ENCODE measurements around the gene TSHZ3. TPM values are rescaled to one million over a fixed set of nuclear protein-coding genes. Genes with fewer than 3 reads are reported as not detected.

Gene TSHZ3
- total and polyA plus RNA-seq, 12 donors: 2.6 to 9.3 (median 7.8) TPM

DNA sequence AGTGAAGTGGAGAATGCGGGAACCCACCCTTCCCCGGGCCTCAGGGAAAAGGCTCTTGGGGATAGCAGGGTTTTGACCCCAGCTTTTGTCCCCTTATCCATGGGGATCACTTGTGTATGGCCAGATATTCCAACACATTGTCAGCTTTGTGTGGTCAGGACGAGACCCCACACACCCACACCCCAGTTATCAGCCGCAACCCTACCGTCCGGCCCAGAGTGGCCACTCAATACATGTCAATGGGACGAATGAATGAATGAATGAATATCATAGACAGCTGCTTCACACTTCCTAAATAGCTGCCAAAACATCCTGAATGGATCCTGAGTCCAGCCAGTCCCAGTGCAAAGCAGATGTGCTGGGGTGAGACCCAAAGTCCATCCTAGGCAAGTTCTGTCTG is 64.6 kb downstream of the TSHZ3 start:
- no peak overlapping the region for H3K4me3 ChIP-seq
- intact Hi-C loops (cut with DNase I): no loop called here
- WGBS, 4 donors: 87 to 96% (median 95%) methylated on average over 7 of the region's 7 CpGs
- H3K9me3 ChIP-seq (replicated peaks in 1 of 3): no peaks in the 10 kb centered on the region
- H3K27me3 ChIP-seq: no peaks in the 10 kb centered on the region
- no peak overlapping the region for H3K27ac ChIP-seq
- no peaks in the 10 kb centered on the region for H3K36me3 ChIP-seq (replicated peaks in 1 of 2)
- TF ChIP-seq POLR2A (IDR thresholded peaks at IDR 0.05): no peak
- TF ChIP-seq, protein P1, sequence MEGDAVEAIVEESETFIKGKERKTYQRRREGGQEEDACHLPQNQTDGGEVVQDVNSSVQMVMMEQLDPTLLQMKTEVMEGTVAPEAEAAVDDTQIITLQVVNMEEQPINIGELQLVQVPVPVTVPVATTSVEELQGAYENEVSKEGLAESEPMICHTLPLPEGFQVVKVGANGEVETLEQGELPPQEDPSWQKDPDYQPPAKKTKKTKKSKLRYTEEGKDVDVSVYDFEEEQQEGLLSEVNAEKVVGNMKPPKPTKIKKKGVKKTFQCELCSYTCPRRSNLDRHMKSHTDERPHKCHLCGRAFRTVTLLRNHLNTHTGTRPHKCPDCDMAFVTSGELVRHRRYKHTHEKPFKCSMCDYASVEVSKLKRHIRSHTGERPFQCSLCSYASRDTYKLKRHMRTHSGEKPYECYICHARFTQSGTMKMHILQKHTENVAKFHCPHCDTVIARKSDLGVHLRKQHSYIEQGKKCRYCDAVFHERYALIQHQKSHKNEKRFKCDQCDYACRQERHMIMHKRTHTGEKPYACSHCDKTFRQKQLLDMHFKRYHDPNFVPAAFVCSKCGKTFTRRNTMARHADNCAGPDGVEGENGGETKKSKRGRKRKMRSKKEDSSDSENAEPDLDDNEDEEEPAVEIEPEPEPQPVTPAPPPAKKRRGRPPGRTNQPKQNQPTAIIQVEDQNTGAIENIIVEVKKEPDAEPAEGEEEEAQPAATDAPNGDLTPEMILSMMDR (IDR thresholded peaks at IDR 0.05): no peak
- peaks cover 0 to 6% of the 10 kb centered on the region in 2 donors for H3K4me1 ChIP-seq (replicated peaks in 1 of 2)
- no peak for DNase-seq

DNA sequence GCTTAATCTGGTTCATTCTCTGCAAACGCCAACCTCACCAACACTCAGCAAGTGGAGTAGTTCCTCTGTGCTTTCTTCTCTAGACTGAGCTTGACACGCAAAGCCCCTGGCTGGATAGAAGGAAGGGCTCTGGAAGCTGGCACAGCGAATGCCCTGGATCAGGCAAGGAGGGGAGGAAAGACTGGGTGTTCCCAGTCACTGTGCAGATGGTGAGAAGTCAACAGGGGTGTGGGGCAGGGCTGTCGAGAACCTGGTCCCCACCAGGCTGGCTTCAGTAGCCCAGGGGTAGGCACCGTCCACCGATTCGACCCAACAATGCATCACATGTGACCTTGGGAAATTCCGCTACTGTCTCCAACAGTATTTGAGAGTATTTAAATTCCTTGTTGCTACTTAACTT is 65.5 kb downstream of the TSHZ3 start:
- no peaks in the 10 kb centered on the region for H3K27me3 ChIP-seq
- intact Hi-C loops (cut with DNase I): no loop called here

DNA sequence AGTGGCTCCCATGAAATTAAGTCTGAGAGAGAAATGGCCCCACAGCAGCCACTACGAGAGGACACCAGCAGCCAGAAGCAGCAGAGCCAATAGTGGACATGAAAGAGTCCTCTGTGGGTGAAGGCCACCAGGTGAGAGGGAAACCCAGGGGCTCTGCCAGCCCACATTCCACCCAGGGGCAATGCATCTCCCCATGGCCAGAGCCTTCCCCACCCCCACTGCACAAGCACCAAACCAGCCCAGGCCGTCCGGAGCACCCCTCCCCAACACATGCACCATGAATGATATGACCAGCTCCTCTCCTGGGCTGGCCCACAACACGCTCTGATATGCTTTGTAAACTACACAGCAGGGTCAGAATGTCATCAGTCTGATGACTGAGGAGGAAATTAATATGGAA is 66.9 kb downstream of the TSHZ3 start:
- Histone ChIP-seq H3K4me3 (no peak overlapping the region), H3K27ac (no peak overlapping the region), H3K9me3 (replicated peaks in 1 of 3) (no peaks in the 10 kb centered on the region), H3K4me1 (replicated peaks in 1 of 2) (peaks cover 0 to 6% of the 10 kb centered on the region in 2 donors), H3K36me3 (replicated peaks in 1 of 2) (no peaks in the 10 kb centered on the region), H3K27me3 (no peaks in the 10 kb centered on the region)
- intact Hi-C loops (cut with DNase I): no loop called here
- WGBS, 4 donors: 82 to 89% (median 85%) methylated on average over 2 to 4 of the region's 4 CpGs
- DNase-seq: no peak
- TF ChIP-seq POLR2A (IDR thresholded peaks at IDR 0.05): no peak
- TF ChIP-seq, protein P1 (IDR thresholded peaks at IDR 0.05): no peak

More for the DNA sequence above, 65.5 kb downstream of the TSHZ3 start:
- Histone ChIP-seq H3K4me3 (no peak overlapping the region), H3K9me3 (replicated peaks in 1 of 3) (no peaks in the 10 kb centered on the region), H3K36me3 (replicated peaks in 1 of 2) (no peaks in the 10 kb centered on the region), H3K27ac (no peak overlapping the region), H3K4me1 (replicated peaks in 1 of 2) (peaks cover 0 to 6% of the 10 kb centered on the region in 2 donors)
- TF ChIP-seq, protein P1 (IDR thresholded peaks at IDR 0.05): no peak
- TF ChIP-seq POLR2A (IDR thresholded peaks at IDR 0.05): no peak
- 91 to 93% (median 92%) methylated on average over 7 to 8 of the region's 8 CpGs for WGBS, 4 donors
- no peak for DNase-seq

DNA sequence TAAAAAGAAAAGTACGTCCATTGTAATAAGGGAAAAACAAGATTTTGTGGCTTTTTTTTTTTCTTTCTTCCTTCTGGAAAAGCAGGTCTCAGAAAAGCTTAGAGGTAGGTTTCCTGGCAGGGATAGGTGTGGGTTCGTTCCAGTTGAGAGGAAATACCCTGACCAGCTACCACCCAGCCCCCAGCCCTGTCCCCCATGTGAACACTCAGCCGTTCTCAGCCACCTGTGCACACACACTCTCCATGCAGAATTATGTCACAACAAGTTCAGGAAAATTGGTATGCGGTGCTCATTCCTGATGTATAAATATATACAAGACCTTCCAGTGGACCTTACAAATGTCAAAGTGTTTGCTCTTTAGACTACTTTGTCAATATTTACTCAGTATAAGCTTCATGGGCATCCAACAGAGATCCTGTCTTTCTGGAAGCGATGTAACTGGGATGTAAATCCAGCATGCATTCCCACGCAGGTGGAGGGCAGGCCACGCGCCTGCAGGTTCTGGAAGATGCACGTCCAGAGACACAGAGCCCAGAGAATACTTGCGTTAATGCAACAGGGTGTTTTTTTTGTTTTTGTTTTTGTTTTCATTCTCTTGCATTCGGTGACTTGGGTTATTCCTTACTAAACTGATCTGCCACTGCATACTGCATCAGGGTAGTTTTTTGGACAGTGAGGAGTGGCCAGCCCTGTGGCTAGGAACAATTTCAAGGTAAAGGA is 68.8 kb downstream of the TSHZ3 start:
- no peak overlapping the region for H3K4me3 ChIP-seq
- no peaks in the 10 kb centered on the region for H3K9me3 ChIP-seq (replicated peaks in 1 of 3)
- intact Hi-C loops (cut with DNase I): no loop called here
- DNase-seq: no peak
- no peaks in the 10 kb centered on the region for H3K4me1 ChIP-seq (replicated peaks in 1 of 2)
- TF ChIP-seq POLR2A (IDR thresholded peaks at IDR 0.05): no peak
- TF ChIP-seq, protein P1 (IDR thresholded peaks at IDR 0.05): no peak
- H3K36me3 ChIP-seq (replicated peaks in 1 of 2): no peaks in the 10 kb centered on the region
- no peak overlapping the region for H3K27ac ChIP-seq
- WGBS, 4 donors: 86 to 90% (median 88%) methylated on average over 11 of the region's 11 CpGs
- H3K27me3 ChIP-seq: no peaks in the 10 kb centered on the region
